Measurements from ENCODE around the gene DIABLO.
"Not testable (repeated sequence)": the region's sequence is repeated elsewhere in the genome, so short reads cannot be mapped to it uniquely, and the experiment has no call there.

Gene DIABLO

DNA sequence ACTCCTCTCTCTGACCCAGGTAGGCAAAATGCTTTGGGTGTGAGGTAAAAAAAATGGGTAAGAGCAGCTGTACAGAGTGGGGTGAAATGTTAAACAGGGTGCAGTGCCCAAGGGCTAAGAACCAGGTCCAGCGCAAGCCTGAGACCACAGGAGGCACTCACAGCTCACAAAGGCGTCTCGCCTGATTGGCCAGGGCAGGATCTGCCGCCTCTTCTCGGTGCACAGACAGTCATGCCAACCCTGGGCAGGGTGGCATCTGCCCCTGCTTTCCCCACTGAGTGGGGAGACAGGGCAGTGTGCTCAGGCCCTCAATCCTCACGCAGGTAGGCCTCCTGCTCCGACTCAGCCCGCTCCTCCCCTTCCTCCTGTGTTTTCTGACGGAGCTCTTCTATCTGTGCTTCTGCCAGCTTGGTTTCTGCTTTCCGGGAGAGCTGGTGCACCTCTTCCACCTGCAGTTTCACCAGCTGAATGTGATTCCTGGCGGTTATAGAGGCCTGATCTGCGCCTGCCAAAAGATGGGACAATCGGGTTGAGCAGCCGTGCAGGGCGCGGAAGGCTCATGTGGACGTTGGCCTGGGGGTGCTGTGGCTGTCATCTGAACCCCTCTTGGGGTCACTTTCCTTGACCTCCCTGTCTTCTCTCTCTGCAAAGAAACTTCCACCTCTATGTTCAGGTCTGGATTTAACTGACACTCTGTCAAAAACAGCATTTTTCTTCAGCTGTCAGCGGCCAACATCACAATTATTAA lies 17.6 kb downstream of the DIABLO start:
- DNase-seq = no peak

DNA sequence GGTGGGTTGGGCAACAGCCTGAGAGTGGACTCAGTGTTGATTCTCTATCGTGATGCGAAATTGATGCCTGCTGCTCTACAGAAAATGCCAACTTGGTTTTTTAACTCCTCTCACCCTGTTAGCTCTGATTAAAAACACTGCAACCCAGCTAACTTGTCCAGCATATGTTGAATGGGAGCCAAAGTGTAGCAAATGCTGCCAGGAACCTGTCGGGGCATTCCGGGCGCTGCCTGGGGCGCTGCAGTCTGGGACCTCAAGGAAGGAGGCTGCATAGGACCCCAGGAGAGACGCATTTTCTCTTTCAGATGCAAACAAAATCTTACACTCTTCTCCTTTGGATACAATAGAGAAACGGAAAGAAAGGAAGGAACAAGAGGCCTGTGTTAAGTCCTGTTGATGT lies 18.5 kb downstream of the DIABLO start:
- DNase-seq = no peak

DNA sequence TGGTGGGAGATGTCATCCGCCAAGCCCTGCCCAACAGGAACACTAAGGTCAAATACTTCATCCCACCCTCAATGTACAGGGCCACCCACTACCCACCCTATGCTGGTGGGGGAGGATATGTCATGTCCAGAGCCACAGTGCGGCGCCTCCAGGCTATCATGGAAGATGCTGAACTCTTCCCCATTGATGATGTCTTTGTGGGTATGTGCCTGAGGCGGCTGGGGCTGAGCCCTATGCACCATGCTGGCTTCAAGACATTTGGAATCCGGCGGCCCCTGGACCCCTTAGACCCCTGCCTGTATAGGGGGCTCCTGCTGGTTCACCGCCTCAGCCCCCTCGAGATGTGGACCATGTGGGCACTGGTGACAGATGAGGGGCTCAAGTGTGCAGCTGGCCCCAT lies 18.9 kb downstream of the DIABLO start:
- DNase-seq = no peak

DNA sequence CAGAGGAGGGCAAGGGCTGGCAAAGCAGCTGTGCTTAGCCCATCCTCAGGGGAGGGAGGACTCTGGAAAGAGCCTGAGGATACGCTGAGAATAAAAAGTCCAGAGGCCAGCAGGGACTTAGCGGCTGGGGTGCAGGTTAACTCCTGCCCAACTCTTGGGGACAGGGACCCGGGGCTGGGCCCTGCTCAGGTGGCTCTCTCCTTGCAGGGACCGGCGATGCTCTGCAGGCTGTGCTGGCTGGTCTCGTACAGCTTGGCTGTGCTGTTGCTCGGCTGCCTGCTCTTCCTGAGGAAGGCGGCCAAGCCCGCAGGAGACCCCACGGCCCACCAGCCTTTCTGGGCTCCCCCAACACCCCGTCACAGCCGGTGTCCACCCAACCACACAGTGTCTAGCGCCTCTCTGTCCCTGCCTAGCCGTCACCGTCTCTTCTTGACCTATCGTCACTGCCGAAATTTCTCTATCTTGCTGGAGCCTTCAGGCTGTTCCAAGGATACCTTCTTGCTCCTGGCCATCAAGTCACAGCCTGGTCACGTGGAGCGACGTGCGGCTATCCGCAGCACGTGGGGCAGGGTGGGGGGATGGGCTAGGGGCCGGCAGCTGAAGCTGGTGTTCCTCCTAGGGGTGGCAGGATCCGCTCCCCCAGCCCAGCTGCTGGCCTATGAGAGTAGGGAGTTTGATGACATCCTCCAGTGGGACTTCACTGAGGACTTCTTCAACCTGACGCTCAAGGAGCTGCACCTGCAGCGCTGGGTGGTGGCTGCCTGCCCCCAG lies 19.6 kb downstream of the DIABLO start:
- DNase-seq = no peak

DNA sequence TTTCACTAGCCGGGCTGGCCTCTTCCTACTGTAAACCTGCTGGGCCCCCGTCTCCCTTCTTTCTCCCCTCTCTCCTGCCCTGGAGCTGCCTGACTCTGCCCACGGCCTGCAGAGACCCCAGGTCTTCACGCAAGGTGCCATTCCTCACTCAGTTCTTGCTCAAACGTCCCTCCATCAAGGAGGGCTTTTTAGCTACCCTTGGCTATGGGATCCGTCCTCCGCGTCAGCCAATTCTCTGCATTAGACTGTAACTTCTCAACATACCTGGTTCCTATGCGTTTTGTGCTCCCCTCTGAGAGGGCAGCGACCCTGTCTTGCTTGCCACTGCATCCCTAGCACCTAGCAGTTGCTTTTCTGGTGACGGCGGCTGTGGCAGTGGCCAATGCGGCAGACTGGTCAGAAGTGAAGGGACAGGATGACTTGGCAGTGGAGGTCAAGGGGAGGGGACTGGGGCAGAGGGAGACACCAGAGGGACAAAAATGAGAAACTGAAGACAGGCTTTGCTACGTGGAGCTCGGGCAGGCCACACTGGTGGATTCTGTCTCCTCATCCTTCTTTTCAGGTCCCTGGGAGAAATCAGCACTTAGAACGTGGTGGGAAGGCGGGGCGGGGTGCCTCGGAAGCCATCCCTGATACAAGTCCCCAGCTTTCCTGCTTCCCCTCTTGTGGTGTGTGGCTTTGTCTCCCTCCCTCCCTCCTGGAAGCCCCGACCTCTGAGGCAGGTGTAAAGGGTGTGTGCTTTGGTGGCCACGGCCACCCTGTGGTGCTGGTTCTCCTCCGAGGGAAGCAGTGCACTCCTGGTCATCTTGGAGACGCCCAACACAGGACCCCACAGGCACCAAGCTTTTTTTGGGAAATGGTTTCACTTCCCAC lies 20.6 kb downstream of the DIABLO start:
- DNase-seq = no peak

DNA sequence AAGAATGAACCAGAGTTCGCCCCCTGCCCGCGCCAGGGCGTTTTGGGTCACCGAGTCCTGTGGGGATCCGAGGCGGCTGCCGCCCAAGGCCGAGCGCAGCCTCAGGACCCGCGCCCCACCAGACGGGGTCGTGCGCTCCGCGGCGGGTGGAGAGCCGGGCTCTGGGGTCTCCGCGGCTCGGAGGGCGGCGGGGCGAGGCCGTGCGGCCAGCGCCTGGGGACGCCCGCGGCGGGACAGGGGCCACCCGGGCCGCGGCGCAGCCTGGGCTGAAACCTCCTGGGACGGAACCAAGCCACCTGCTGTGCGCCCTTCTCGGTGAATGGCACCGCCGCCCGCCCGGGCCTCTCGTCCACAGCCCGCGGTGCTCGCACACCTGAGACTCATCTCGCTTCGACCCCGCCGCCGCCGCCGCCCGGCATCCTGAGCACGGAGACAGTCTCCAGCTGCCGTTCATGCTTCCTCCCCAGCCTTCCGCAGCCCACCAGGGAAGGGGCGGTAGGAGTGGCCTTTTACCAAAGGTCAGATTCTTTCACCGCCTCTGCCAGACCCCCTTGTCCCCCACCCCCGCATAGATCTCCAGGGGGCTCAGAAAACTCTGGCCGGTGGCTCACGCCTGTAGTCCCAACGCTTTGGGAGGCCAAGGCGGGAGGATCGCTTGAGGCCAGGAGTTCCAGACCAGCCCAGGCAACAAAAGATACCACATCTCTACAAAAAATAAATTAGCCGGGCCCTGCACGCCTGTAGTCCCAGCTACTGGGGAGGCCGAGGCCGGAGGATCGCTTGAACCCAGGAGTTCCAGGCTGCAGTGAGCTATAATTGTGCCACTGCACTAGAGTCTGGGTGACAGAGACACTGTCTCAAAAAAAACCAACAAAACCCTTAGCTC lies 21.4 kb downstream of the DIABLO start:
- DNase-seq = no peak

DNA sequence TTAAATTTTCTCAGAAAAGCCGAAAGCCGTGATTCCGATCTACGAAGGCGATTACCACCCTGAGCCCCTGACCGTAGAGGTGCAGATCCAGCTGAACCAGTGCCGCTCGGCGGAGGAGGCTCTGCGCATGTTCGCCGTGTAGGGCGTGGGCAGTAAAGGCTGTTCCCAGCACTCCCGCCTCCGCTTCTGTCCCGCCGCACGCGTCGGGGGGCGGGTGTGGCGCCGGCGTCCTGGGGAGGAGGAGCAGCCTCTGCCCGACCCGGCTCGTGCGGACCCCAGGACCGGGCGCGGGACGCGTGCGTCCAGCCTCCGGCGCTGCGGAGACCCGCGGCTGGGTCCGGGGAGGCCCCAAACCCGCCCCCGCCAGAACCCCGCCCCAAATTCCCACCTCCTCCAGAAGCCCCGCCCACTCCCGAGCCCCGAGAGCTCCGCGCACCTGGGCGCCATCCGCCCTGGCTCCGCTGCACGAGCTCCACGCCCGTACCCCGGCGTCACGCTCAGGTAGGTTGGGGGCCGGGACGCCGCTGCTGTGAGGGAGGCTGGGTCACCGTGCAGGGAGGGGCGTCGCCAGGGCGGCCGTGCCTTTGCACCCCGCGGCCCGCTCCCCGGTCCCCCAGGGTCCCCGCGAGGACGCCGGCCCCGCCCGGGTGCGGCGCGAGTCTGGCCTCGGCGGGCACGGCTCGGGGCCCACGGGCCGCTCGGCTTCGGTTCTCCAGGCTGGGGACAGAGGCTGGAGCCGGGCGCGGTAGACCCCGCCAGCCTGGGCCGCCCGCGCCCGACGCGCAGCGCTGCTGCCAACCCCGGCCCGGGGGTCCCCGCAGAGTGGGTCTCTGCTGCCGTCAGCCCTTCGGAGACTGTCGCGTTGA lies 22.3 kb downstream of the DIABLO start, which contains the start of gene B3GNT4:
Gene B3GNT4 (plus strand): TSS at position 409 of the 866 bp plus-strand sequence. CDS start 910 bp downstream, outside the sequence.
- no peak for DNase-seq

DNA sequence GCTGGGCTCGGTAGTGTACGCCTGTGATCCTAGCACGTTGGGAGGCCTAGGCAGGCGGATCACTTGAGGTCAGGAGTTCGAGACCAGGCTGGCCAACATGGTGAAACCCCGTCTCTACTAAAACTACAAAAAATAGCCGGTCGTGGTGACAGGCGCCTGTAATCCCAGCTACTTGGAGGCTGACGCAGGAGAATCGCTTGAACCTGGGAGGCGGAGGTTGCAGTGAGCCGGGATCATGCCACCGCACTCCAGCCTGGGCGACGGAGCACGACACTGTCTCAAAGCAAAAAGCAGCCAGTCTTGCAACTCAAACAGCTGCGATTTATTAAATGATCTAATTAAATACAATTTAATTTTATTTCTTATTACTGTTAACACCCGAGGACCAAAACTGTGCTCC lies 23.0 kb downstream of the DIABLO start:
- DNase-seq = not testable (repeated sequence)

DNA sequence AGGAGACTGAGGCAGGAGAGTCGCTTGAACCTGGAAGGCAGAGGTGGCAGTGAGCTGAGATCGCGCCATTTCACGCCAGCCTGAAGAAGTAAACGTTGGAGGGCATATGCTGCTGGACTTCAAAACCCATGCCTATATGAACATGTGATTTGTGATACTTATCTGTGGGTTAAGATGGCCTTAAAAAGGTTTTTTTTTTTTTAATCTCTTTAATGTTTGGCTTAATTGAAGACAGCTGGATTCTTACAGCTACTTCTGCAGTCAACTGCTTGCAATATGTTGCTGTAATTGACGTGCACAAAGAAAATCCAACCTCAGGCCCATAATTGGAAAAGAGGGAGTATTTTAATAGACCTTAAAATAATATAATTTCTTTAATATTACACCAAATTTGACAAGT lies 23.8 kb downstream of the DIABLO start:
- DNase-seq = peak; percentile 67

DNA sequence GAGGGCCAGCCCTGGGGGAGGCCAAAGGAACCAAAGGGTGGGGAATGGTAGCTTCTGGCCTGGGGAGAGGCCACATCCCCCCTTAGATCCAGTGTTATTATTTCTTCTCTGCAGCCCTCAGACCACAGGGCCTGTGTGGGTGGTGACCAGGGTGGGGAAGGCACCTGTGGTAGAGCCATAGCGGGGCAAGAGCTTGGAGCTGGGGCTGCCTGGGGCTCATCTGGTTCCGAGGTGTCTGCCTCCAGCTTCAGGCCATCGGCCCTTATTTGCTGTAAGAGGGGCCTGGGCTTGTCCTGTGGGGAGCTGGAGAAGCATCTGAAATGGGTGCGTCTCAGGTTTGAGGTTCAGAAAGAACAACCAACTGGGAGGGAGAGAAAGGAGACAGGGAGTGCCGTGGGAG lies 24.5 kb downstream of the DIABLO start:
- no peak for DNase-seq

DNA sequence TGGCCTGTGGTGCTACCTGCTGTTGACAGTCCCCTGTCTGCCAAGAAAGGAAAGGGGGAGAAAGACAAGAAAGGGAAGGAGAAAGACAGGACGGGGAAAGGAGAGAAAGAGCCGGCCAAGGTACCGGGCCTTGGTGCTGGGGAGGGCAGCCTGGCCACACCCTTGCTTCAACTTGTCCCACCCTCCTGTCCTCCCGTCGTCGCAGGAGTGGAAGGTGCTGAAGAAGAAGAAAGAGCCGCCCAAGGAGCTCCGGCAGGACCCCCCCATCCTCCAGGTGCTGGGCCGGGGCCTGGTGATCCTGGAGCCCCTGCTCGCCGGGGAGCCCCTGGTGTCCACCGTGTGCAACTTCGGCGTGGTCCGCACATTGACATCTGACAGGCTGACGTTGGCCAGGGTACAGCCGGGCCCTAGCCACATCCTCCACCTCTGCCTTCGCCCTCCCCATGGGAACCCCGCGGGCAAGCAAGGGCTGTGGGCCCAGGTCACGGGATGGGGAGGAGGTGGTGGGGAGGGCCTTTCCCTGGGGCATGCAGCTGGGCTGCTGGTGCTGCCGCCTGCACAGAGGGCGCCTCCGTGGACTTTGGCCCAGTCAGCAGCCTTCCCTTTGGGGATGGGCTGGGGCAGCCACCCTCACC lies 25.2 kb downstream of the DIABLO start:
- DNase-seq = no peak

DNA sequence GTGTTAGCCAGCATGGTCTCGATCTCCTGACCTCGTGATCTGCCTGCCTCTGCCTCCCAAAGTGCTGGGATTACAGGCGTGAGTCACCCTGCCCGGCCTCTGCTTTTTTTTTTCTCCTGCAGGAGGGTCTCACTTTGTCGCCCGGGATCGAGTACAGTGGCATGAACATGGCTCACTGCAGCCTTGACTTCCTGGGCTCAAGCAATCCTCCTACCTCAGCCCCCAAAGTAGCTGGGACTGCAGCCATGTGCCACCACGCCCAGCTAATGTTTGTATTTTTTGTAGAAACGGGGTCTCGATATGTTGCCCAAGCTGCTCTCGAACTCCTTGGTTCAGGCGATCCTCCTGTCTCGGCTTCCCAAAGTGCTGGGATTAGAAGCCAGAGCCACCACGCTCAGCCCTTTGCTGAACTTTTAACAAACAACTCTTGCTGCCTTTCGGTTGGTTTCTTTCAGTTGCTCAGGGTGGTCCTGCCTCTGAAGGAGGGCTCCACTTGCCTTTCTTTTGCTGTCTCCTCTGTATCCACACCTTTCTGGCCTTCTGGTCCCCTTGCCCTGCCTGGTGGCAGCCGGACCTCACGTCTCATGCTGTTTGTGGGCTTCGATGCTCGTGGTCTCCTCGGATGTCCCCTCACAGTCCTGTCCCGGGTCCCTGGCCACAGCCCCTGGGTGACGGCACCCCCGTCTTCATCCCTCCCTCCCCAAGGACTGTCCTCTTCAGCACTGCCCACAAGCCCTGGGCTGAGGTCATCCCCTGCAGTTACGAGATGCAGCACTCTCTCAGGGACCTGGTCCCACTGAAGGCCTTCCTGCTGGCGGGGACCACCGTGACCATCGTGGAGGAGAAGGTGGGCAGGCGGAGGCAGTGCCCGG lies 26.1 kb downstream of the DIABLO start:
- DNase-seq = no peak

DNA sequence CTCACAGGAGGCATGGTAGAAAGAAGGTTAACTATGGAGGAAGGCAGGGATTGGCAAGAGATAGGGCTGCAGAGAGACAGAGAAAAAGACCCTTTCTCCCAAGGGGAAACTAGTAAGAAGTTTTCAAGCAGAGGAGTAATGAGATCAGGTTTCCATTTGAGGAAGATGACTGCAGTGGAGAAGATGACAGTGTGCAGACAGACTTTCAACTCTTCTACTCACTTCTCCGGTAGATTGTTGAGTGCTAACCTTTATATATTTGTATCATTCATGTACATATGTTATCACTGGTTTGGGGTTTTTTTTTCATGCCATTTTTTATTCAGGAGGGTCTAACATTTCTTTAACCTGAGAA lies 28.3 kb downstream of the DIABLO start:
- no peak for DNase-seq

DNA sequence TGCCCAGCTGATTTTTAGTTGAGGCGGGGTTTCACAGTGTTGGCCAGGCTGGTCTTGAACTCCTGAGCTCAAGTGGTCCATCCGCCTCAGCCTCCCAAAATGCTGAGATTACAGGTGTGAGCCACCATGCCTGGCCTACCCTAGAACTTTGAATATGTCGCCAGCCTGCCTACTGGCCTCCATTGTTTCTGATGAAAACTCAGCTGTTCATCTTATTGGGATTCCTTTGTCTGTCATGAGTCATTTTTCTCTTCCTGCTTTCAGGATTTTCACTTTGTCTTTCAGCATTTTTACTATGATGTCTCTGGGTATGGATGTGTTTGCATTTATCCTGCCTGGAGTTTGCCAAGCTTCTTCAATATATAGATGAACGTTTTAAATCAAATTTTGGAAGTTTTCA lies 30.4 kb downstream of the DIABLO start:
- no peak for DNase-seq

DNA sequence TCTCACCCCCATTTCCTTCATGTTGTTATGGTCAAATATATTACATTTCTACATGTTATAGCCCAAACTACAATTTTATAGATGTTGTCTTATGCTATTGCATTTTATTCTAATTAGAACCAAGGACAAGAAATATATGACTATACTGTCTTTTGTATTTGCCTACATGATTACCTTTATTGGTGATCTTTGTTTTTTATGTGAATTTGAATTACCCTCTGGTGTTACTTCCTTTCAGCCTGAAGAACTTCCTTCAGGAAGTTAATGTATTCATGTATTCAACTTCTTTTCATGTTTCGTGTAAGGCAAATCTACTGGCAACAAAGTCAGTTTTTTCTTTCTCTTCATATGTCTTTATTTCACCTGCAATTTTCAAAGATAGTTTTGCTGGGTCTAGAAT lies 31.0 kb downstream of the DIABLO start:
- DNase-seq = no peak

DNA sequence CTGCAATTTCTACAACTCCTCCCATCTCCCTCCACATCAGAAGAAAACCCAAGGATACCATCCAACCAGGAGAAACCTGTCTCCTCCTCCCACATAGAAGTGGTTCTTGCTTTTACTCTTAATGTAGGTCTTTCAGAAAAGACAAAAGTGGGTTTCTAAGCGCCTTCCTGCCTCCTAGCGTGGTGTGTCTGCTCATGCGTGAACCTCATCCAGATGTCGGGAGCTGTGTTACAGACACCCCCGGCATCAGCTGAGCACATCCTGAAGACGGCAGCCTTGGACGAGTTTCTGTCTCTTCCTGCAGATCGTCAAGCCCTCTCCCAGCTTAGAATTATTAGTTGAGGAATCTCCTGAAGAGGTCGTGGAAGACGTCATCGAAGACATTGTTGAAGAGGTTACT lies 33.4 kb downstream of the DIABLO start:
- DNase-seq = no peak

DNA sequence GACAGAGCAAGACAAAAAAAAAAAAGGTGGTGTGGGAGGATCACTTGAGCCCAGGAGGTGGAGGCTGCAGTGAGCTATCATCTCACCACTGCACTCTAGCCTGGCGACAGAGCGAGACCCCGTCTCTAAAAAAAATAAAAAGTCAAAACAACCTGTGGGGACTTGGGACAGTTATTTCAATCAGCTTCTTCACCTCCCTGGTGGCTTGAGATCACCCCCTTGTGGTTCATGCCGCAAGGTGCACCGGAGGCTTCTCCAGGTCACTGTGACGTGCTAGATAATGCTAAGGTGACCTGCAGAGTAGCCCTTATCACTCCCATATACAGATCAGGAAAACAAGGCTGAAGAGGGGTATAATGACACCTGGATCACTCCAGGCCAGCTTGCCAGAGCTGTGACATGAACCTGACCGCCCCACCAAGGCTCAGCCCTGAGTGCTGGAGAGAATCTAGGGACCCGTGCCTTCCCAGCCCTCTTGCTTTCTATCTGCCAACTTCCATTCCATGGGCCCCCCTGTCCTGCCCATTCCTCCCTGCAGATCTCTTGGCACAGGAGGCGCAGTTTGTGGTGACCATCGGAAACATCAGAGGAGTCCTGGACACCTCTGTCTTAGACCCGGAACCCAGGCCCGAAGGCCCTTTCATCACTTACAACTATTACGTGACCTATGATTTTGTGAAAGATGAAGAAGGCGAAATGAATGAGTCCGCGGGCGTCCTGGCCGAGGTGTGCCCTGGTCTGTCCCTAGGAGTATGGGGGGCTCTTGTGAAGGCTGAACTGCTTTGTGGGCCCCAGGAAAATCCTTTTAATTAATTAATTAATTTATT lies 34.8 kb downstream of the DIABLO start:
- DNase-seq = no peak

DNA sequence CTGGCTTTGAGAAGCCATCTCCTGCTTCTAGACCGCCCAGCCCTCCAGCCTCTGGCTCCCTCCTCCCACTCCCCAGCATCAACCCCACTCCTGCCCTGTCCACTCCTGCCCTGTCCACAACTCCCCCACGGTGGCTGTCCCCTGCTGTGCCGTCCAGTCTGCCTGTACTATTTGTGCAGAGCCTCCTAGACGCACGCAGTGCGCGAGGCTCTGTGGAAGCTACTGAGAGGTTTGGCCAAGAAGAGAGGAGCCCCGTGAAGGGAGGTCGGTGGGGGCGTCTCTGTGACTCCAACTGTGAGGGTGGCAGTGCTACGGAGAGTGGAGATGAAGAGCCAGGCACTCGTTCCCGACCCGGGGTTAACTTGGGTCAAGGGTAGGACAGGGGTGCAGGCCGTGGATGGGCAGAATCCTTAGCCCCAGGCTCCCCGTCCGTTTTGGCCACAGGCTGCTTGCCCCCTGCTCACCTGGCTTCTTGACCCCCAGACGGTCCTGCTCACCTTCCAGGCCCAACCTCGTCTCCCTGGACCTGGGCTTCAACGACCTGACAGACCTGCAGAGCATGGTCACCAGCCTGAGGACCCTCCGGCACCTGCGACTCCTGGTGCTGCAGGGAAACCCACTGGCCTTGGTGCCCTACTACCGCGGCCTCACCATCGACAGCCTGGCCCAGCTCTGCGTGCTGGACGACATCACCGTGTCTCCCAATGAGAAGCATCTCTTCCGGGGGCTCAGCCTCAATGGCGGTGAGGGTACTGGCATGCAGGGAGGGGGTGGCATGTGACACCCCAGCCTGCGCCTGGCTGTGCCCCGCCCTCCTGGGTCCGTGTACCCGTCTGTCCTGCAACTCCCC lies 36.0 kb downstream of the DIABLO start:
- DNase-seq = no peak

Measured in NCI-H524 treated with DMSO at 0.1 percent for 48 hours (cell line).